SK-N-SH treated with all-trans-retinoic acid at 6 μM for 48 hours (cell line): ENCODE measurements around the gene SLC29A3.

Source experiments
- ATAC-seq: fragments of 200-7000 bp; cut with Tn5 transposase; 3 replicates; pipeline ENCODE4 v1.9.1; 2020; ENCODE audit warnings: mild to moderate bottlenecking, moderate library complexity
- ARNTL ChIP-seq: fragments of 450-650 bp; formaldehyde crosslinking; IDR thresholded peaks from 2 replicates; pipeline ENCODE4 v1.5.0; 2020; ENCODE audit warnings: low read depth, mild to moderate bottlenecking, moderate library complexity, borderline replicate concordance
- BACH2 ChIP-seq: fragments of 250-450 bp; sonication (Bioruptor Pico); IDR thresholded peaks from 2 replicates; pipeline ENCODE4 v1.9.0; 2021; ENCODE audit warnings: mild to moderate bottlenecking, borderline replicate concordance
- CREB5 ChIP-seq: fragments of 250-450 bp; sonication (Bioruptor Pico); IDR thresholded peaks from 2 replicates; pipeline ENCODE4 v1.5.1; 2020; ENCODE audit warnings: low read depth, mild to moderate bottlenecking, moderate library complexity
- CSDC2 ChIP-seq: fragments of 250-450 bp; sonication (Bioruptor Pico); IDR thresholded peaks from 2 replicates; pipeline ENCODE4 v1.5.0; 2020; ENCODE audit warnings: mild to moderate bottlenecking, moderate library complexity
- CSRNP3 ChIP-seq: fragments of 250-450 bp; sonication (Bioruptor Pico); IDR thresholded peaks from 2 replicates; pipeline ENCODE4 v1.5.1; 2021; ENCODE audit warnings: mild to moderate bottlenecking, moderate library complexity
- ESRRG ChIP-seq: fragments of 250-450 bp; sonication (Bioruptor Pico); IDR thresholded peaks from 2 replicates; pipeline ENCODE4 v1.6.1; 2021; ENCODE audit warnings: mild to moderate bottlenecking
- GLIS3 ChIP-seq: fragments of 250-450 bp; sonication (Bioruptor Pico); IDR thresholded peaks from 2 replicates; pipeline ENCODE4 v1.5.0; 2020; ENCODE audit warnings: mild to moderate bottlenecking, moderate library complexity
- OSR1 ChIP-seq: fragments of 250-450 bp; sonication (Bioruptor Pico); IDR thresholded peaks from 2 replicates; pipeline ENCODE4 v1.8.0; 2022; ENCODE audit warnings: moderate library complexity, mild to moderate bottlenecking, inconsistent platforms
- PPARA ChIP-seq: fragments of 250-450 bp; sonication (Bioruptor Pico); IDR thresholded peaks from 2 replicates; pipeline ENCODE4 v1.5.0; 2020; ENCODE audit warnings: mild to moderate bottlenecking, borderline replicate concordance
- RARB ChIP-seq: fragments of 250-450 bp; sonication (Bioruptor Pico); IDR thresholded peaks from 2 replicates; pipeline ENCODE4 v1.8.0; 2021; ENCODE audit warnings: mild to moderate bottlenecking, moderate library complexity
- SNAI2 ChIP-seq: fragments of 250-450 bp; sonication (Bioruptor Pico); IDR thresholded peaks from 2 replicates; pipeline ENCODE4 v1.5.0; 2020; ENCODE audit warnings: mild to moderate bottlenecking, moderate library complexity
- TCF4 ChIP-seq: fragments of 250-450 bp; sonication (Bioruptor Pico); IDR thresholded peaks from 2 replicates; pipeline ENCODE4 v1.8.0; 2021; ENCODE audit warnings: mild to moderate bottlenecking, moderate library complexity, borderline replicate concordance
- TOX ChIP-seq: fragments of 250-450 bp; sonication (Bioruptor Pico); IDR thresholded peaks from 2 replicates; pipeline ENCODE4 v1.8.0; 2021; ENCODE audit warnings: mild to moderate bottlenecking, moderate library complexity, borderline replicate concordance
- ZFP3 ChIP-seq: fragments of 250-450 bp; sonication (Bioruptor Pico); IDR thresholded peaks from 2 replicates; pipeline ENCODE4 v1.5.0; 2020; ENCODE audit warnings: mild to moderate bottlenecking, moderate library complexity
- ZNF565 ChIP-seq: fragments of 450-650 bp; formaldehyde crosslinking; conservative IDR thresholded peaks from 2 replicates; pipeline ENCODE4 v1.5.0; 2020; ENCODE audit warnings: low read depth, mild to moderate bottlenecking, moderate library complexity
- ZNF8 ChIP-seq: fragments of 450-650 bp; formaldehyde crosslinking; IDR thresholded peaks from 2 replicates; pipeline ENCODE4 v1.5.0; 2020; ENCODE audit warnings: mild to moderate bottlenecking, moderate library complexity
- TF ChIP-seq, protein P1 (sequence below): fragments of 250-450 bp; sonication (Bioruptor Pico); IDR thresholded peaks from 2 replicates; pipeline ENCODE4 v1.5.0; 2020; ENCODE audit warnings: mild to moderate bottlenecking, moderate library complexity

Gene SLC29A3

DNA sequence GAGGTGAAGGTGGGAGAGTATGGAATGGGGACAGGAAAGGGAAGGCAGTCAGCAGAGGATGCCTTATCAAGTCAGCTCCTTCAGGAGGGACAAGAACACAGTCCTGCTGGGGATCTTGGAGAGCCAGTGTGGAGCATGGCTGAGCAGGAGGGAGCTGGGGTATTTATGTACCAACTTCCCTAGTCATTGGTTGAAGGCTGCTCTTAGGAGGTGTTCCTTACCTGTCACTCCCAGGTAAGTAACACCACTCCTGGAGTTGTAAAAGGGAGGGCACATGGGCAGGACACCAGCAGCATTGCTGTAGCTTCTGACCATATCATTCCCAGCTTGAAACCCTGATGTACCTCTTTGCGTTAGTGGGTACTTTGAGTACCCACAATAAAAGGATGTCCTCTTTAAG lies 29.8 kb downstream of the SLC29A3 start (continued):
- no peak for TF ChIP-seq TOX (CRISPR knock-in tag)

- no peak for ATAC-seq
- TF ChIP-seq CREB5 (CRISPR knock-in tag), result no peak
- TF ChIP-seq RARB (CRISPR knock-in tag), result no peak
- no peak for TF ChIP-seq BACH2 (CRISPR knock-in tag)
- TF ChIP-seq SNAI2, result no peak
- no peak for TF ChIP-seq CSDC2
- no peak for TF ChIP-seq ZNF565 (CRISPR knock-in tag)
- TF ChIP-seq, protein P1, sequence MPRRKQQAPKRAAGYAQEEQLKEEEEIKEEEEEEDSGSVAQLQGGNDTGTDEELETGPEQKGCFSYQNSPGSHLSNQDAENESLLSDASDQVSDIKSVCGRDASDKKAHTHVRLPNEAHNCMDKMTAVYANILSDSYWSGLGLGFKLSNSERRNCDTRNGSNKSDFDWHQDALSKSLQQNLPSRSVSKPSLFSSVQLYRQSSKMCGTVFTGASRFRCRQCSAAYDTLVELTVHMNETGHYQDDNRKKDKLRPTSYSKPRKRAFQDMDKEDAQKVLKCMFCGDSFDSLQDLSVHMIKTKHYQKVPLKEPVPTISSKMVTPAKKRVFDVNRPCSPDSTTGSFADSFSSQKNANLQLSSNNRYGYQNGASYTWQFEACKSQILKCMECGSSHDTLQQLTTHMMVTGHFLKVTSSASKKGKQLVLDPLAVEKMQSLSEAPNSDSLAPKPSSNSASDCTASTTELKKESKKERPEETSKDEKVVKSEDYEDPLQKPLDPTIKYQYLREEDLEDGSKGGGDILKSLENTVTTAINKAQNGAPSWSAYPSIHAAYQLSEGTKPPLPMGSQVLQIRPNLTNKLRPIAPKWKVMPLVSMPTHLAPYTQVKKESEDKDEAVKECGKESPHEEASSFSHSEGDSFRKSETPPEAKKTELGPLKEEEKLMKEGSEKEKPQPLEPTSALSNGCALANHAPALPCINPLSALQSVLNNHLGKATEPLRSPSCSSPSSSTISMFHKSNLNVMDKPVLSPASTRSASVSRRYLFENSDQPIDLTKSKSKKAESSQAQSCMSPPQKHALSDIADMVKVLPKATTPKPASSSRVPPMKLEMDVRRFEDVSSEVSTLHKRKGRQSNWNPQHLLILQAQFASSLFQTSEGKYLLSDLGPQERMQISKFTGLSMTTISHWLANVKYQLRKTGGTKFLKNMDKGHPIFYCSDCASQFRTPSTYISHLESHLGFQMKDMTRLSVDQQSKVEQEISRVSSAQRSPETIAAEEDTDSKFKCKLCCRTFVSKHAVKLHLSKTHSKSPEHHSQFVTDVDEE (CRISPR knock-in tag), result no peak
- no peak for TF ChIP-seq CSRNP3 (CRISPR knock-in tag)
- no peak for TF ChIP-seq ZFP3 (CRISPR knock-in tag)
- no peak for TF ChIP-seq TOX (CRISPR knock-in tag)
- TF ChIP-seq OSR1, result no peak
- no peak for TF ChIP-seq ESRRG (CRISPR knock-in tag)
- no peak for TF ChIP-seq PPARA (CRISPR knock-in tag)
- TF ChIP-seq TCF4, result no peak
Observed at GRCh38 chr10:71349406-71349805, 30.3 kb downstream of the SLC29A3 start.

DNA sequence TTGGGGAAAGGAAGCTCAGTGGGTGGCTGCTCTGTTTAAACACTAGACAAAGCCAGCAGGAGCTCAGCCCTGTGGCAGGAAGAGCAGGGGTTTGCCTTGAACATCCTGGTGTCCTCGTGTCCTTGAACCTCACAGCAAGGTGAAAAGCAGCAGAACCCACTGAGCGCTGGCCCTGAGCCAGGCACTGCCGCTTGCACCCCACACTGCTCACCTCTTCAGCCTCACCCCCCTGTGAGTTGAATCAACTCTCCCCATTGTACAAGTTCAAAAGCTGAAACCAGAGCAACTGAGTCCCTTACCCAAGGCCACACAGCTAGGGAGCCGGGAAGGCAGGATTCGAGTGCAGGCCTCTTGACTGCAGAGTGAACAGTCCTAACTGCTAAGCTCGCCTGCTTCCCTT lies 32.0 kb downstream of the SLC29A3 start:
- no peak for ATAC-seq
- TF ChIP-seq GLIS3 (CRISPR knock-in tag) (no peak), ZNF8 (CRISPR knock-in tag) (no peak), RARB (CRISPR knock-in tag) (no peak), ARNTL (CRISPR knock-in tag) (no peak), SNAI2 (no peak), CREB5 (CRISPR knock-in tag) (no peak)
- TF ChIP-seq, protein P1 (CRISPR knock-in tag), result no peak

DNA sequence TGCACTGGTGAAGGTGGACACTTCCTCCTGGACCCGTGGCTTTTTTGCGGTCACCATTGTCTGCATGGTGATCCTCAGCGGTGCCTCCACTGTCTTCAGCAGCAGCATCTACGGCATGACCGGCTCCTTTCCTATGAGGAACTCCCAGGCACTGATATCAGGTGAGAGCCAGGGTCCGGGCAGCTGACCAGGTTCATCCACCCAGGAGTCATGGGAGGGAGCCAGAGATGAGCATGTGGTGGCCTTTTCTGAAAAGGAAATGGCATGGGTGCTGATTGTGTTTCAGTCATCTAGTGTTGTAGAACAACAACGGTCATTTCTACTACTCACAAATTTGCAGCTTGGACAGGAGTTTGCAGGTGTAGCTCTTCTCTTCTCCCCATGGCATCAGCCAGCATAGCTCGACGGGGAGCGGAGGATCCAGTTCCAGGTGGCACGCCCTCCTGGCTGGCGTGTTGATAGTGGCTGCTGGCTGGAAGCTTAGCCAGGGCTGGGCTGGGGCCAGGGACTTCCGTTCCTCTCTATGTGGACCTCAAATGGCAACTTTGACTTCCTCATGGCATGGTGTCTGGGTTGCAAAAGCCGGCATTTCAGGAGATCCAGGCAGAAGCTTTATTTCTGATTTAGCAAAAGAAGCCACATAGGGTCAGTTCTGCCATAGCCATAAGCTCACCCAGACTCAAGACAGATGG lies 32.7 kb downstream of the SLC29A3 start:
- ATAC-seq, result no peak
- TF ChIP-seq SNAI2 (no peak), ZNF565 (CRISPR knock-in tag) (no peak), CREB5 (CRISPR knock-in tag) (no peak), BACH2 (CRISPR knock-in tag) (no peak), OSR1 (no peak), TCF4 (no peak), ZNF8 (CRISPR knock-in tag) (no peak), ARNTL (CRISPR knock-in tag) (no peak)
- TF ChIP-seq, protein P1 (CRISPR knock-in tag), result no peak
